ENCODE data around the gene TWF2. TPM values are rescaled to one million over a fixed set of nuclear protein-coding genes. Genes with fewer than 3 reads are reported as not detected.
A peak's percentile ranks its signal among the peaks of the same experiment; 100 is the strongest.

The TWF2 gene
- total RNA-seq, 1 donor from 2014 or later = 26.6 TPM

GRCh38 chr3:52198643-52199608 is 40.0 kb downstream of the TWF2 start:
- peaks cover 23% of the 10 kb centered on the region for H3K36me3 Mint-ChIP-seq
- H3K9me3 Mint-ChIP-seq = no peaks in the 10 kb centered on the region
- TF ChIP-seq CTCF (IDR thresholded peaks at IDR 0.05; ENCODE audit: unreplicated experiment) = no peak
- DNase-seq (ENCODE audit: low spot score in 2 of 2, unreplicated experiment in 2 of 2) = no peak
- H3K4me1 Mint-ChIP-seq = peaks cover 23% of the 10 kb centered on the region
- peak overlapping the region; percentile 94 for H3K27ac Mint-ChIP-seq
- H3K27me3 Mint-ChIP-seq (ENCODE audit: low read depth) = no peaks in the 10 kb centered on the region
- H3K4me3 Mint-ChIP-seq = peak overlapping the region; percentile 98

- no peaks in the 10 kb centered on the region for H3K9me3 Mint-ChIP-seq
- peak within 1 kb of the TSS; percentile 95 for H3K27ac Mint-ChIP-seq
- H3K4me3 Mint-ChIP-seq = peak within 1 kb of the TSS; percentile 98
- peaks cover 23% of the 10 kb centered on the region for H3K4me1 Mint-ChIP-seq
- DNase-seq (ENCODE audit: low spot score in 2 of 2, unreplicated experiment in 2 of 2) = peak; percentile 96 to 99
- no peaks in the 10 kb centered on the region for H3K27me3 Mint-ChIP-seq (ENCODE audit: low read depth)
- no peak for TF ChIP-seq CTCF (IDR thresholded peaks at IDR 0.05; ENCODE audit: unreplicated experiment)
- peaks cover 15% of the 10 kb centered on the region for H3K36me3 Mint-ChIP-seq
These were observed 40.9 kb downstream of the TWF2 start, which contains the start of gene ALAS1 for GRCh38 chr3:52197842-52198625. Gene ALAS1 (plus strand): TSS chr3:52198160. CDS start chr3:52199242, 1,082 bp downstream.

GRCh38 chr3:52197499-52197841 is 41.5 kb downstream of the TWF2 start:
- peaks cover 23% of the 10 kb centered on the region for H3K4me1 Mint-ChIP-seq
- peak overlapping the region; percentile 95 for H3K27ac Mint-ChIP-seq
- H3K9me3 Mint-ChIP-seq = no peaks in the 10 kb centered on the region
- H3K36me3 Mint-ChIP-seq = peaks cover 11% of the 10 kb centered on the region
- H3K4me3 Mint-ChIP-seq = peak overlapping the region; percentile 98
- no peak for DNase-seq (ENCODE audit: low spot score in 2 of 2, unreplicated experiment in 2 of 2)
- no peak for TF ChIP-seq CTCF (IDR thresholded peaks at IDR 0.05; ENCODE audit: unreplicated experiment)
- no peaks in the 10 kb centered on the region for H3K27me3 Mint-ChIP-seq (ENCODE audit: low read depth)

DNA sequence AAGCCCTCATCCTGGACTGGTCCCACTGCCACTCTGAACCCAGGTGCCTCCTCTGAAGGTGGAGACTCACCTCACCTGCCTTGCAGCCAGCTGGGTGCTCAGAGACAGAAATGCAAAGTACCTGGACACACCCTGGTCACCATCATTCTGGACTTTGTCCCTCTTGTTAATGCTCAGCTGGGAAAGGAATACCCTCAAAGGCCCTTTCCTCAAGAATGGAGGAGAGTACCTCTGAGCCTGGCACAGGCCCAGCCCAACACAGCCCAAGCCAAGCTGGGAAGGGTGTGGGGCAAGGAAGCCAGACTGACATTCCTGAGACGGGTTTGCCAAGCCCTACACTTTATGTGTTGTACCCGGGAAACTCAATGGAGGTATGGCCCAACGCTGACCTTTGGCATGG is 42.0 kb downstream of the TWF2 start:
- H3K27me3 Mint-ChIP-seq (ENCODE audit: low read depth) = no peaks in the 10 kb centered on the region
- peaks cover 23% of the 10 kb centered on the region for H3K4me1 Mint-ChIP-seq
- peaks cover 8% of the 10 kb centered on the region for H3K36me3 Mint-ChIP-seq
- DNase-seq (ENCODE audit: low spot score in 2 of 2, unreplicated experiment in 2 of 2) = no peak
- H3K4me3 Mint-ChIP-seq = no peak overlapping the region
- no peak for TF ChIP-seq CTCF (IDR thresholded peaks at IDR 0.05; ENCODE audit: unreplicated experiment)
- H3K27ac Mint-ChIP-seq = no peak overlapping the region
- no peaks in the 10 kb centered on the region for H3K9me3 Mint-ChIP-seq

DNA sequence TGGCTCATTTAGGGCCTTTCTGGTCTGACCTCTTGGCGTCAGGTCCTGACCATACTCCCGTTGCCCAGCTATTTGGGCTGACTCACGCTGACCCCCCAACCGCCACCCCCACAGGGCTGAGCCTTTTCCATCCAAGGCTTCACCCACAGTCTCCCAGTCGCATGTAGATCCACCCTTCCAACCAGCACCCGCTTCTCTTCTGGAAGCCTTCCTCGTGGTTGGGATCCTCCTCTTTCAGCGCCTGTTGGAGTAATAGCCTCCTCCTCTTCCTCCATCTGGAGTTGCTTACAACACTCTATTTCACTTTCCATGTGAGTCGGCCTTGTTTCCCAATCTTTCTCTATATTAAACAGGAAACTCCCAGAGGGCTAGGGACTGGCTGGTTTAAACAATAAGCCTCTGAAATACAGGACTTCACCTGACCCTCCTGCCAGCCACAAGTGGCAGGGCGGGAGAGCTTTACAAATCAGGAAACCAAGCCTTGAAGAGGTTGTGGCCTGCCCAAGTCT is 43.1 kb downstream of the TWF2 start:
- Mint-ChIP-seq H3K27me3 (ENCODE audit: low read depth) (no peaks in the 10 kb centered on the region), H3K9me3 (no peaks in the 10 kb centered on the region), H3K4me3 (no peak overlapping the region), H3K36me3 (peaks cover 4% of the 10 kb centered on the region), H3K4me1 (peaks cover 23% of the 10 kb centered on the region), H3K27ac (no peak overlapping the region)
- TF ChIP-seq CTCF (IDR thresholded peaks at IDR 0.05; ENCODE audit: unreplicated experiment) = no peak
- DNase-seq (ENCODE audit: low spot score in 2 of 2, unreplicated experiment in 2 of 2) = no peak
